Measurements from ENCODE around the gene SCART1. TPM values are rescaled to one million over a fixed set of nuclear protein-coding genes. Genes with fewer than 3 reads are reported as not detected.

SCART1 gene
- total and polyA plus RNA-seq, 2 donors (not counting 3 experiments of a cell fraction or from before 2014, with no cell fraction given): 0.90 to 1.0 TPM

DNA sequence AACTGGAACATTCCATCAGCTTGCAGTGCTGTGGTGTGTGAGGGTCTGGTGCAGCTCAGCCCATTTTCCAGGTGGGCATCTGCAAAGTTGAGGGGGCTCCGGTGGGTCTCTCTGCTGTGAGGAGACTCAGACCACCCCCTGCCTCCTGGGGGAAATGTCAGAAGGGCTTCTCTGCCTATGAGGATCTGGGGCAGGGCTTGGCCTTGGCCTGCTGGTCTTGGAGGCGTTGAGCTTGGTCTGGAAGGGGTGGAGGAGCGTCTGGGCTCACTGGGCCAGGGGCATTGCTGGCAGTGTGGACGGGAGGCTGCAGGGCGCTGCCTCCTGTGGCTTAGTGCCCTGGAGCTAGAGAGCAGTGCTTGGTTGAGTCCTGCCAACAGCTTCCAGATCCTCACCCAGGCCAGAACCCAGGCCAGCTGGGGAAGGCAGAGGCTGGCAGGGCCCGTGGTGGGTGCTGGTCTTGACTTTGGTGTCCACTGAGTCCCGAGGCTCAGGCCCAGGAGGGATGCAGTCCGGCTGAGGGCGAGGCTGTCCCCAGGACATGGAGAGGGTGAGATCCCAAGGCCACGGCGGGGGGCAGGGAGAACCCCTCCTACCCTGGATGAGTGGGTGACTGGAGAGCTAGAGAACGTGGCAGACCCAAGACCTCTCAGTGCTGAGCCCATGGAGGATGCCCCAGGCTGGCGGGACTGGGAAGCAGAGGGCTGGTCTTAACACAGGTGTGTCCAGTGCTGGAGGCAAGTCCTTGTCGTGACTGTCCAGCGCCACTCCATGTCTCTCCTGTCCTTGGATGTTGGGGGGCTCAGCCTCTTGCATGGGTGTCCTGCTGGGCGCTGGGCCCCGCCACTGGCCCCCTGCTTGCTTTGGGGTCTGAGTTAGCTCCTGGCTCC is 32.2 kb upstream of the SCART1 start:
- Histone ChIP-seq H3K36me3 (ENCODE audit: control insufficient read depth in 2 of 2, extremely low read depth in 1 of 2, insufficient read depth in 2 of 2, low read length in 2 of 2) (peaks cover 4 to 13% of the 10 kb centered on the region in 2 experiments), H3K9me1 (replicated peaks; ENCODE audit: control insufficient read depth, extremely low read depth, insufficient read depth, low read length) (no peaks in the 10 kb centered on the region), H2AFZ (ENCODE audit: low read depth, low read length) (no peak overlapping the region), H3K27me3 (ENCODE audit: control insufficient read depth in 2 of 2, insufficient read depth in 2 of 2, low read length in 2 of 2) (peaks cover 8 to 9% of the 10 kb centered on the region in 2 experiments), H3K4me3 (replicated peaks in 1 of 3; ENCODE audit: insufficient read depth in 1 of 3, low read depth in 1 of 3, low read length in 3 of 3) (no peak overlapping the region), H3K79me2 (ENCODE audit: control insufficient read depth, insufficient read depth, low read length) (no peaks in the 10 kb centered on the region), H3K9ac (replicated peaks; ENCODE audit: extremely low read depth, insufficient read depth, low read length) (no peak overlapping the region), H3K9me3 (replicated peaks; ENCODE audit: control insufficient read depth, insufficient read depth, low read length) (no peaks in the 10 kb centered on the region), H3K4me2 (ENCODE audit: insufficient read depth, low read length) (no peak overlapping the region), H4K20me1 (replicated peaks; ENCODE audit: control insufficient read depth, extremely low read depth, insufficient read depth, low read length) (no peaks in the 10 kb centered on the region), H3K4me1 (ENCODE audit: control insufficient read depth, extremely low read depth, insufficient read depth, low read length) (no peaks in the 10 kb centered on the region), H3K27ac (ENCODE audit: insufficient read depth, low read depth, low read length) (no peak overlapping the region)
- DNase-seq (ENCODE audit: low read depth, low spot score) (no peak), FAIRE-seq (no peak)
- intact Hi-C loops (cut with micrococcal nuclease): no loop called here
- BruUV-seq (replicated peaks): no TSS peak
- POLR2A ChIA-PET: no interaction called here
- dilution Hi-C loops (cut with MboI; ENCODE audit: extremely low pct_ligation_motif_present, low sequenced_read_pairs): no loop called here
- TF ChIP-seq GATA2 (IDR thresholded peaks at IDR 0.05; ENCODE audit: insufficient read depth, insufficient read length, low read depth, low read length) (no peak), POLR2A (IDR thresholded peaks at IDR 0.05; ENCODE audit: low read depth, low read length) (no peak), JUN (IDR thresholded peaks at IDR 0.05; ENCODE audit: borderline replicate concordance, insufficient read depth, insufficient read length, low read depth) (no peak), POLR2AphosphoS5 (IDR thresholded peaks at IDR 0.05; ENCODE audit: insufficient read depth, low read depth, low read length) (no peak), FOS (IDR thresholded peaks at IDR 0.05; ENCODE audit: borderline replicate concordance, insufficient read depth, low read length) (no peak), EZH2 (IDR thresholded peaks at IDR 0.05; ENCODE audit: borderline replicate concordance, low read depth, low read length, severe bottlenecking) (no peak), MYC (IDR thresholded peaks at IDR 0.05; ENCODE audit: low read depth, low read length) (no peak)
- TF ChIP-seq, protein P1, sequence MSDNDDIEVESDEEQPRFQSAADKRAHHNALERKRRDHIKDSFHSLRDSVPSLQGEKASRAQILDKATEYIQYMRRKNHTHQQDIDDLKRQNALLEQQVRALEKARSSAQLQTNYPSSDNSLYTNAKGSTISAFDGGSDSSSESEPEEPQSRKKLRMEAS (IDR thresholded peaks at IDR 0.05; ENCODE audit: insufficient read depth, insufficient read length): no peak
- TF ChIP-seq, protein P2, sequence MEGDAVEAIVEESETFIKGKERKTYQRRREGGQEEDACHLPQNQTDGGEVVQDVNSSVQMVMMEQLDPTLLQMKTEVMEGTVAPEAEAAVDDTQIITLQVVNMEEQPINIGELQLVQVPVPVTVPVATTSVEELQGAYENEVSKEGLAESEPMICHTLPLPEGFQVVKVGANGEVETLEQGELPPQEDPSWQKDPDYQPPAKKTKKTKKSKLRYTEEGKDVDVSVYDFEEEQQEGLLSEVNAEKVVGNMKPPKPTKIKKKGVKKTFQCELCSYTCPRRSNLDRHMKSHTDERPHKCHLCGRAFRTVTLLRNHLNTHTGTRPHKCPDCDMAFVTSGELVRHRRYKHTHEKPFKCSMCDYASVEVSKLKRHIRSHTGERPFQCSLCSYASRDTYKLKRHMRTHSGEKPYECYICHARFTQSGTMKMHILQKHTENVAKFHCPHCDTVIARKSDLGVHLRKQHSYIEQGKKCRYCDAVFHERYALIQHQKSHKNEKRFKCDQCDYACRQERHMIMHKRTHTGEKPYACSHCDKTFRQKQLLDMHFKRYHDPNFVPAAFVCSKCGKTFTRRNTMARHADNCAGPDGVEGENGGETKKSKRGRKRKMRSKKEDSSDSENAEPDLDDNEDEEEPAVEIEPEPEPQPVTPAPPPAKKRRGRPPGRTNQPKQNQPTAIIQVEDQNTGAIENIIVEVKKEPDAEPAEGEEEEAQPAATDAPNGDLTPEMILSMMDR (IDR thresholded peaks at IDR 0.05; ENCODE audit: extremely low read depth in 1 of 2, insufficient read depth in 1 of 2, low read depth in 1 of 2, low read length in 2 of 2): no peak
- CTCF ChIA-PET: interaction anchor here (1.0 to 1.2 kb wide), 2 partner anchors 16 to 17 kb away, joined by 3 read pairs; no protein-coding TSS in a partner anchor
